K562 (cell line): ENCODE results near the gene PIK3CD. TPM values are rescaled to one million over a fixed set of nuclear protein-coding genes. Genes with fewer than 3 reads are reported as not detected.

Experiments
- ATAC-seq: fragments of 200-7000 bp; cut with Tn5 transposase; 3 replicates; pipeline ENCODE4 v1.9.1; 2020; ENCODE audit warnings: moderate library complexity
- BruUV-seq: library from RNA; stranded (reverse); fragments of 400-500 nt; replicated peaks from 2 replicates; lab custom pipeline; 2021; lab: Mats Ljungman, UMichigan
- CTCF ChIA-PET: fragments of 300-600 bp; formaldehyde crosslinking; extraction: SDS; loops from one replicate; lab custom pipeline; 2021; ENCODE audit warnings: low intra/inter-chr PET ratio; lab: Yijun Ruan, JAX
- POLR2A ChIA-PET: fragments of 300-600, 350-650 bp; sonication (Branson Sonifier 250); formaldehyde crosslinking; extraction: SDS; loops from one replicate; lab custom pipeline; 2021; ENCODE audit warnings: antibody characterized with exemption, inconsistent platforms; lab: Yijun Ruan, JAX
- DNase-seq, 4 experiments: peaks; one replicate each; pipeline versions ENCODE4 v3.0.0 to v3.0.0-alpha.2; 2011 to 2018; ENCODE audit warnings: low spot score in 3 of 4, mixed read lengths in 3 of 4; ENCODE audit errors: extremely low read depth in 1 of 4
- FAIRE-seq: peaks from 2 replicates; lab custom pipeline; 2011; peaks lifted over from hg19 to GRCh38; lab: Jason Lieb, UNC
- H2AFZ ChIP-seq: 2 replicates; pipeline ENCODE4 v1.6.0; 2011; ENCODE audit warnings: low read depth, low read length, control low read depth, inconsistent platforms
- H3K27ac ChIP-seq: fragments of 200-600 bp; 3 replicates; pipeline ENCODE4 v1.8.0; 2011; ENCODE audit warnings: low read depth, mild to moderate bottlenecking, control low read depth, inconsistent platforms, low read length, moderate library complexity, mixed read lengths; ENCODE audit errors: extremely low read depth
- H3K27me3 ChIP-seq, 2 experiments: fragments of 300-600 bp in 1 of 2; 2 replicates in 1 of 2; 3 replicates in 1 of 2; pipeline versions ENCODE4 v1.6.0 to v1.8.0; 2011; ENCODE audit warnings: inconsistent platforms in 2 of 2, low read length in 2 of 2, mild to moderate bottlenecking in 1 of 2, mixed read lengths in 1 of 2, moderate library complexity in 1 of 2; ENCODE audit not compliant: control insufficient read depth in 2 of 2, insufficient read depth in 2 of 2
- H3K36me3 ChIP-seq: fragments of 300-600 bp; 3 replicates; pipeline ENCODE4 v1.8.0; 2011; ENCODE audit warnings: mild to moderate bottlenecking, low read length, inconsistent platforms; ENCODE audit not compliant: control insufficient read depth, insufficient read depth
- H3K4me1 ChIP-seq, 2 experiments: fragments of 200-600 bp in 1 of 2; replicated peaks in 1 of 2; 2 replicates in 1 of 2; 3 replicates in 1 of 2; pipeline versions ENCODE4 v1.5.1 to v1.8.0; 2011; ENCODE audit warnings: inconsistent platforms in 2 of 2, low read length in 2 of 2, mild to moderate bottlenecking in 1 of 2, mixed read lengths in 1 of 2, moderate library complexity in 1 of 2; ENCODE audit not compliant: control insufficient read depth in 2 of 2, insufficient read depth in 2 of 2
- H3K4me2 ChIP-seq: 2 replicates; pipeline ENCODE4 v1.6.1; 2011; ENCODE audit warnings: low read length, control low read depth, inconsistent platforms, mixed read lengths; ENCODE audit not compliant: insufficient read depth
- H3K4me3 ChIP-seq: fragments of 200-600 bp; sonication (generic), shearing (Covaris generic); 2 replicates; pipeline ENCODE4 v1.5.1; 2016; ENCODE audit warnings: control low read depth, inconsistent platforms
- H3K79me2 ChIP-seq: fragments of 200-600 bp; 3 replicates; pipeline ENCODE4 v1.8.0; 2011; ENCODE audit warnings: low read length, inconsistent platforms; ENCODE audit not compliant: control insufficient read depth, insufficient read depth
- H3K9ac ChIP-seq, 2 experiments: 2 replicates each; pipeline versions ENCODE4 v1.6.0 to v1.6.1; 2011; ENCODE audit warnings: low read depth in 2 of 2, low read length in 2 of 2, control low read depth in 1 of 2, inconsistent platforms in 1 of 2, mild to moderate bottlenecking in 1 of 2, mixed read lengths in 1 of 2; ENCODE audit not compliant: insufficient read depth in 1 of 2
- H3K9me1 ChIP-seq: one replicate; pipeline ENCODE4 v1.6.0; 2011; ENCODE audit warnings: inconsistent platforms, mild to moderate bottlenecking, low read length, moderate library complexity; ENCODE audit not compliant: control insufficient read depth, insufficient read depth
- H3K9me3 ChIP-seq: replicated peaks from 2 replicates; pipeline ENCODE4 v1.5.1; 2011; ENCODE audit warnings: low read depth, low read length, inconsistent platforms; ENCODE audit not compliant: control insufficient read depth, insufficient read depth
- H4K20me1 ChIP-seq: replicated peaks from 2 replicates; pipeline ENCODE4 v1.6.1; 2011; ENCODE audit warnings: low read length, inconsistent platforms, mixed read lengths; ENCODE audit not compliant: control insufficient read depth, insufficient read depth
- EGR1 ChIP-seq: fragments of 450-650 bp; conservative IDR thresholded peaks from 2 replicates; pipeline ENCODE4 v1.6.1; 2017; ENCODE audit warnings: mild to moderate bottlenecking
- ERF ChIP-seq: fragments of 450-650 bp; formaldehyde crosslinking; IDR thresholded peaks from 2 replicates; pipeline ENCODE4 v1.4.0; 2020; ENCODE audit warnings: mild to moderate bottlenecking, mixed read lengths
- ESRRA ChIP-seq: fragments of 450-650 bp; IDR thresholded peaks from 2 replicates; pipeline ENCODE4 v1.6.1; 2014; ENCODE audit warnings: low read depth, mild to moderate bottlenecking, moderate library complexity, borderline replicate concordance
- HNRNPK ChIP-seq: fragments of 200-400 bp; formaldehyde crosslinking; IDR thresholded peaks from one replicate; pipeline ENCODE4 v1.6.1; 2018; ENCODE audit warnings: mild to moderate bottlenecking, low read depth, low read length; ENCODE audit not compliant: poor library complexity, severe bottlenecking
- NFIC ChIP-seq: fragments of 450-650 bp; IDR thresholded peaks from 2 replicates; pipeline ENCODE4 v1.6.1; 2017; ENCODE audit warnings: mild to moderate bottlenecking, inconsistent platforms
- PCBP1 ChIP-seq: fragments of 200-400 bp; formaldehyde crosslinking; IDR thresholded peaks from 2 replicates; pipeline ENCODE4 v1.6.1; 2018; ENCODE audit warnings: mild to moderate bottlenecking, low read depth, low read length; ENCODE audit not compliant: poor library complexity, severe bottlenecking
- TBP ChIP-seq: optimal IDR thresholded peaks from 2 replicates; pipeline ENCODE3; 2011; ENCODE audit warnings: low read depth, low read length, improper control_type of control experiment
- ZNF124 ChIP-seq: sonication (generic); formaldehyde crosslinking; IDR thresholded peaks from 2 replicates; pipeline ENCODE4 v1.8.1; 2022; ENCODE audit warnings: missing genetic modification reagents
- ZNF212 ChIP-seq: fragments of 450-650 bp; formaldehyde crosslinking; IDR thresholded peaks from 2 replicates; pipeline ENCODE4 v1.4.0; 2020; ENCODE audit warnings: mild to moderate bottlenecking
- whole genome bisulfite sequencing: fragments of 100-300 bp; shearing (Covaris generic); methylation state at CpG from one replicate; pipeline ENCODE4 v1.1.6; 2016; ENCODE audit warnings: low coverage, mixed read lengths; ENCODE audit not compliant: insufficient coverage; ENCODE audit errors: missing lambda C conversion rate; 5-methylcytosine and 5-hydroxymethylcytosine counted together
- in situ Hi-C: fragments of 300-500 bp; cut with MboI; formaldehyde crosslinking; loops from 4 replicates; pipeline ENCODE4 v1.15.0; 2018; ENCODE audit warnings: inconsistent platforms, mixed read lengths
- intact Hi-C: fragments of 100-400 bp; cut with micrococcal nuclease; formaldehyde crosslinking; loops from 2 replicates; pipeline ENCODE4 v1.14.2; 2022
- polyA plus RNA-seq, 8 experiments: library from polyadenylated mRNA; depleted of rRNA in 4 of 8; stranded (reverse) in 5 of 8; unstranded in 3 of 8; fragments of >200 nt; fragmentation: Nextera tagmentation in 2 of 8; fragmentation: Illumina TruSeq in 1 of 8; extraction: Ambion mirVana in 2 of 8; extraction: Trizol in 1 of 8; gene quantifications; 2 replicates each; pipeline versions ENCODE4 v1.2.1 to v1.2.3, GENCODE V29; 2011 to 2014; ENCODE audit warnings: inconsistent platforms in 1 of 8, missing spikeins in 1 of 8
- total RNA-seq, 7 experiments: library from RNA; depleted of rRNA in 6 of 7; stranded (reverse); fragments of >200 nt in 6 of 7; fragmentation: Illumina TruSeq in 2 of 7; extraction: Trizol in 2 of 7; gene quantifications; 2 replicates each; pipeline versions ENCODE4 v1.2.1 to v1.2.3, GENCODE V29; 2011 to 2021; ENCODE audit warnings: low replicate concordance in 1 of 7

Gene PIK3CD
- total and polyA plus RNA-seq, 9 of the 15 experiments (the other 6 are each of a cell fraction or from before 2014, with no cell fraction given): 1.8 to 20.8 (median 7.2) TPM

- intact Hi-C loops: no loop called here
- Histone ChIP-seq H3K4me3 (no peak overlapping the region), H4K20me1 (0 out of 2 replicates have a peak, but pooled peaks cover 3% of the 10 kb centered on the region), H3K27me3 (peaks cover 2 to 8% of the 10 kb centered on the region in 2 experiments; a peak in 1 of 5 replicates), H3K27ac (no peak overlapping the region), H3K36me3 (no peaks in the 10 kb centered on the region), H3K4me2 (no peak overlapping the region), H3K9me3 (no peaks in the 10 kb centered on the region), H3K9me1 (no peaks in the 10 kb centered on the region), H3K79me2 (no peaks in the 10 kb centered on the region), H3K4me1 (peaks cover 6 to 7% of the 10 kb centered on the region in 2 experiments; a peak in 2 of 5 replicates), H2AFZ (no peak overlapping the region), H3K9ac (no peak overlapping the region)
- no TSS peak for BruUV-seq
- CTCF ChIA-PET: no interaction called here
- POLR2A ChIA-PET: interaction anchor here (0.6 to 1.9 kb wide), 3 partner anchors 13 to 498 kb away, joined by 3 to 5 read pairs (median 4); no protein-coding TSS in a partner anchor
- ATAC-seq (peak; percentile 31; the same call in 1 of the 3 replicates), FAIRE-seq (no peak), DNase-seq (no peak)
- TF ChIP-seq ZNF124 (CRISPR knock-in tag) (no peak), NFIC (peak; percentile 51; the same call in 1 of the 2 replicates), ESRRA (peak; percentile 81), PCBP1 (peak; percentile 47), ERF (CRISPR knock-in tag) (no peak), EGR1 (peak; percentile 63), HNRNPK (peak; percentile 74), ZNF212 (no peak), TBP (no peak)
- in situ Hi-C loops: no loop called here
- 24% methylated on average over 8 of the region's 8 CpGs for WGBS
Measured at GRCh38 chr1:9643351-9644256, 7.9 kb upstream of the PIK3CD start.
